ENCODE data around the gene UBL5. TPM values are rescaled to one million over a fixed set of nuclear protein-coding genes. Genes with fewer than 3 reads are reported as not detected.

UBL5 gene
- polyA plus RNA-seq, 10 donors, result 152 to 220 (median 187) TPM

- DNase-seq, result no peak
Measured at GRCh38 chr19:9878511-9879196, 50.9 kb downstream of the UBL5 start.

Other genes starting within 250 kb of the UBL5 start
- 10 to 100 TPM in 5 of 10 donors, 1 to 10 TPM in 5; 6.4 to 15.6 (median 9.6) TPM for gene ZNF121, start 243.4 kb upstream of the UBL5 start, polyA plus RNA-seq (ENCODE audit: insufficient read length in 10 of 10)
- 10 to 100 TPM; 26.7 to 40.1 (median 35.2) TPM for gene ZNF561, start 206.7 kb upstream of the UBL5 start, polyA plus RNA-seq (ENCODE audit: insufficient read length in 10 of 10)
- gene ZNF562, start 152.8 kb upstream of the UBL5 start, polyA plus RNA-seq (ENCODE audit: insufficient read length in 10 of 10), result 10 to 100 TPM; 13.0 to 22.6 (median 18.0) TPM
- 10 to 100 TPM in 5 of 10 donors, 1 to 10 TPM in 5; 5.1 to 15.0 (median 9.5) TPM for gene ZNF846, start 59.2 kb upstream of the UBL5 start, polyA plus RNA-seq (ENCODE audit: insufficient read length in 10 of 10)
- 10 to 100 TPM; 22.8 to 30.1 (median 26.8) TPM for gene FBXL12, start 8.8 kb upstream of the UBL5 start, polyA plus RNA-seq (ENCODE audit: insufficient read length in 10 of 10)
- gene PIN1, start 7.4 kb downstream of the UBL5 start, polyA plus RNA-seq (ENCODE audit: insufficient read length in 10 of 10), result 10 to 100 TPM; 51.0 to 80.8 (median 59.4) TPM
- gene OLFM2, start 108.6 kb downstream of the UBL5 start, polyA plus RNA-seq (ENCODE audit: insufficient read length in 10 of 10), result 10 to 100 TPM; 19.3 to 55.9 (median 32.7) TPM
- 100 to 1,000 TPM in 1 of 10 donors, 10 to 100 TPM in 9; 55.3 to 119 (median 78.8) TPM for gene COL5A3, start 182.6 kb downstream of the UBL5 start, polyA plus RNA-seq (ENCODE audit: insufficient read length in 10 of 10)
- not detected for gene RDH8, start 185.6 kb downstream of the UBL5 start, polyA plus RNA-seq (ENCODE audit: insufficient read length in 10 of 10)